ENCODE results near the gene BCL2L13. TPM values are rescaled to one million over a fixed set of nuclear protein-coding genes. Genes with fewer than 3 reads are reported as not detected.
"Not testable (repeated sequence)": the region's sequence is repeated elsewhere in the genome, so short reads cannot be mapped to it uniquely, and the experiment has no call there.

BCL2L13 gene
- total RNA-seq, 4 donors from 2014 or later: 46.0 to 103 (median 72.2) TPM

DNA sequence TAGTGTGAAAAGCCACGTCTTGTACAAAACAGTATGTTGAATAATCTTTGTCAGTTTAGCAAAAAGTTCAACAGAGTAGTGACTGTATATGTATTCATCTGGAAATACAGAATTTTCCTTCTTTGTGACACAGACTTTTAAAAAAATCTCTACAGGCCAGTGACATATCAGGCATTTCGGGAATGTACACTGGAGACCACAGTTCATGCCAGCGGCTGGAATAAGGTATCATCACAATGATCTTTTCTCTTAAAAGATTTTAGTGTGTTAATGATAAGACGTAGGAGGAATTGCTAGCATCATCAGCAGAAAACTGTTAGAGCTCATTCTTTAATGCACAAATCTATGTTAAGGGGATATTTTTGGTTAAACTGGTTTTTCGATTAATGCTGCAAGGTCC, 57.4 kb downstream of the BCL2L13 start:
- H3K27ac ChIP-seq: no peak overlapping the region
- no peaks in the 10 kb centered on the region for H3K27me3 ChIP-seq
- H3K4me3 ChIP-seq (replicated peaks in 1 of 3): no peak overlapping the region
- TF ChIP-seq, protein P1, sequence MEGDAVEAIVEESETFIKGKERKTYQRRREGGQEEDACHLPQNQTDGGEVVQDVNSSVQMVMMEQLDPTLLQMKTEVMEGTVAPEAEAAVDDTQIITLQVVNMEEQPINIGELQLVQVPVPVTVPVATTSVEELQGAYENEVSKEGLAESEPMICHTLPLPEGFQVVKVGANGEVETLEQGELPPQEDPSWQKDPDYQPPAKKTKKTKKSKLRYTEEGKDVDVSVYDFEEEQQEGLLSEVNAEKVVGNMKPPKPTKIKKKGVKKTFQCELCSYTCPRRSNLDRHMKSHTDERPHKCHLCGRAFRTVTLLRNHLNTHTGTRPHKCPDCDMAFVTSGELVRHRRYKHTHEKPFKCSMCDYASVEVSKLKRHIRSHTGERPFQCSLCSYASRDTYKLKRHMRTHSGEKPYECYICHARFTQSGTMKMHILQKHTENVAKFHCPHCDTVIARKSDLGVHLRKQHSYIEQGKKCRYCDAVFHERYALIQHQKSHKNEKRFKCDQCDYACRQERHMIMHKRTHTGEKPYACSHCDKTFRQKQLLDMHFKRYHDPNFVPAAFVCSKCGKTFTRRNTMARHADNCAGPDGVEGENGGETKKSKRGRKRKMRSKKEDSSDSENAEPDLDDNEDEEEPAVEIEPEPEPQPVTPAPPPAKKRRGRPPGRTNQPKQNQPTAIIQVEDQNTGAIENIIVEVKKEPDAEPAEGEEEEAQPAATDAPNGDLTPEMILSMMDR (IDR thresholded peaks at IDR 0.05): no peak
- TF ChIP-seq POLR2A (IDR thresholded peaks at IDR 0.05): no peak
- no peak for DNase-seq
- WGBS, 2 donors: 95 to 97% methylated on average over 5 of the region's 5 CpGs
- no peaks in the 10 kb centered on the region for H3K9me3 ChIP-seq
- no peaks in the 10 kb centered on the region for H3K4me1 ChIP-seq
- intact Hi-C loops (cut with DNase I): no loop called here
- H3K36me3 ChIP-seq: peaks cover 4% of the 10 kb centered on the region in 2 donors

DNA sequence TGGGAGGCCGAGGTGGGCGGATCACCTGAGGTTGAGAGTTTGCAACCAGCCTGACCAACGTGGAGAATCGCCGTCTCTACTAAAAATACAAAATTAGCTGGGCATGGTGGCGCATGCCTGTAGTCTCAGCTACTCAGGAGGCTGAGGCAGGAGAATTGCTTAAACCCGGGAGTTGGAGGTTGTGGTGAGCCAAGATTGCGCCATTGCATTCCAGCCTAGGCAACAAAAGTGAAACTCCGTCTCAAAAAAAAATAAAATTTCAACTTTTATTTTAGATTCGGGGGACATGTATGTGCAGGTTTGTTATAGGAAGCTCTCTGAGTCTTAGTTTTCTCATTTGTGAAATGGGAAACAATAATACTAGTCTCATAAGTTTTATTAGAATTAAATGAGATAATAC, 58.6 kb downstream of the BCL2L13 start:
- 90 to 97% methylated on average over 10 of the region's 10 CpGs for WGBS, 2 donors
- H3K9me3 ChIP-seq; DNase-seq; H3K4me3 ChIP-seq (replicated peaks in 1 of 3); intact Hi-C loops (cut with DNase I); H3K4me1 ChIP-seq; H3K36me3 ChIP-seq; H3K27me3 ChIP-seq; H3K27ac ChIP-seq: not testable (repeated sequence)

DNA sequence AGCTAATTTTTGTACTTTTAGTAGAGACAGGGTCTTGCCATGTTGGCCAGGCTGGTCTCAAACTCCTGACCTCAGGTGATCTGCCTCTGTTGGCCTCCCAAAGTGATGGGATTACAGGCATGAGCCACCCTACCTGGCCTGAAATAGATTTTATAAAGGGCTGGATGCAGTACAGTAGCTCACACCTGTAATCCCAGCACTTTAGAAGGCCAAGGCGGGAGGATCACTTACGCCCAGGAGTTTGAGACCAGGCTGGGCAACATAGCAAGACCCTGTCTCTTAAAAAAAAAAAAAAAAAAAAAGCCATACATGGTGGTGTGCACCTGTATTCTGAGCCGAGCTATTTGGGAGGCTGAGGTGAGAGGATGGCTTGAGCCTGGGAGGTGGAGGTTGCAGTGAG, 59.7 kb downstream of the BCL2L13 start:
- H3K36me3 ChIP-seq; DNase-seq; H3K27ac ChIP-seq; H3K4me3 ChIP-seq (replicated peaks in 1 of 3); H3K4me1 ChIP-seq; H3K27me3 ChIP-seq; intact Hi-C loops (cut with DNase I); H3K9me3 ChIP-seq: not testable (repeated sequence)
- 96 to 98% methylated on average over 3 of the region's 3 CpGs for WGBS, 2 donors

DNA sequence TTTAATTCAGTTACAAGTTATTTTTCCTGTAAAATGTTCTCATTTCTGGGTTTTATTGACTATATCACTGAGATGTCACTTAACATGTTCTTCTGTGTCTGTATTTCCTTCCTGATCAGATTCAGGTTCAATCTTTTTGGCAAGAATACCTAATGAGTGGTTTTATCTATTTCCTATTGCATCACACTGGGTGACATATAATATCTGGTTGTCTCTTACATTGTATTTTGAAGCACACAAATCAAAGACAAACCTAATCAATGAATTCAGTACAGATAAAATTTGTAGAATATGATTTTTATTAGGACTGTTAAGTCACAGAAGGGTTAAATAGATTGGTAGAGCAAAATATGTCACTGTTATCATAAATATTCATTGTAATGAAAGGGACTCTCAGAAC, 60.4 kb downstream of the BCL2L13 start:
- peaks cover 0 to 4% of the 10 kb centered on the region in 2 donors for H3K36me3 ChIP-seq
- intact Hi-C loops (cut with DNase I): no loop called here
- H3K9me3 ChIP-seq: no peaks in the 10 kb centered on the region
- no peak overlapping the region for H3K27ac ChIP-seq
- H3K4me3 ChIP-seq (replicated peaks in 1 of 3): no peak overlapping the region
- TF ChIP-seq, protein P1 (IDR thresholded peaks at IDR 0.05): no peak
- no peak for TF ChIP-seq POLR2A (IDR thresholded peaks at IDR 0.05)
- H3K4me1 ChIP-seq: no peaks in the 10 kb centered on the region
- DNase-seq: no peak
- no peaks in the 10 kb centered on the region for H3K27me3 ChIP-seq

DNA sequence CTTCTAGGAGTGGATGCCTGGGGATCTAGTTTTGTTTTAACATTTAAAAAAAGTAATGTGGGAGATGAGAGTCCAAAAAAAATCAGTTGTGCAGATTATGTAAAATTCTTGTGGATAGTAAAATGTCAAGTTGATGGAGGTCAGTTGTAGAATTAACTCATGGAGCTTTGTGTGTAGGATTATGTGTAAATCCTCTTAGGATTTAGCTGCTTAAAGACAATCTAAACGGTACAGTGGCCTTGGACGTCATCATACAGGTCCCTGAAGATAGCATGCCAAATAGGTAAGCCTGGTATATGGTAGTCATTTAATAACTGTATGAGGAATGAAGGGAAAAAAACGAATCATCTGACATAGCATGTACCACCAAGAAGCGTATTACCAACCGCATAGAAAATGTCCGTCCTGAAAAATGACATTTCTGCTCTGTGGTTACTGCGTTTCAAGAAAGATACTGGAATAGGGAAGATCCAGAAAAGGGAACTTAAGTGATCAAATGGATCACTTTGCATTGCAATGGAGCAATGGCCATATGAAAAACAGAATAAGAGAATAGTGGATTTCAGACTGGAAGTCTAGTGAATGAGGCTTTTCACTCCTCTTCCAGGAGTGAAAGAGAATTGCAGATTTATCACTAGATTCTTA, 61.3 kb downstream of the BCL2L13 start:
- DNase-seq: no peak
- Histone ChIP-seq H3K9me3 (no peaks in the 10 kb centered on the region), H3K4me3 (replicated peaks in 1 of 3) (no peak overlapping the region), H3K4me1 (no peaks in the 10 kb centered on the region), H3K36me3 (peaks cover 0 to 3% of the 10 kb centered on the region in 2 donors), H3K27ac (no peak overlapping the region), H3K27me3 (no peaks in the 10 kb centered on the region)
- intact Hi-C loops (cut with DNase I): no loop called here
- TF ChIP-seq POLR2A (IDR thresholded peaks at IDR 0.05): no peak
- TF ChIP-seq, protein P1 (IDR thresholded peaks at IDR 0.05): no peak
- WGBS, 2 donors: 88 to 91% methylated on average over 7 of the region's 7 CpGs

DNA sequence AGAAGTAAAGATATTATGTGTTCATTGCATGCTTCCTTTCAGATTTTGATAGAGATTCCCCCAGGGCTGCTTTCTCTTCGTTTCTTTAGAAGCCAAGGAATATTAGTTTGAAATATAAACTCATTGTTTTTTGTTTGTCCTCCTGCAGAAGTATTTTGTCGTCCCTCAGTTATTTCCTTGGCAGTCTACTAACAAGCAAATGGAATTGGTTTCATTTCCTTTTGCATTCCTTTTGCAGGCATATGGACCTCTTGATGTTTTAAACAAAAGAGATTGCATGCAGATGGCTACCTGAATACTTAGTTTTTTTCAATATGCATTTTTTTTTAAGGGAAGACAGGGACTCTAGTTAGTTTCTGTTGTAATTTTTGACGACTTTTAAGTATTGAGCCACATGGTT, 62.2 kb downstream of the BCL2L13 start:
- Histone ChIP-seq H3K27ac (no peak overlapping the region), H3K4me3 (replicated peaks in 1 of 3) (no peak overlapping the region), H3K27me3 (no peaks in the 10 kb centered on the region), H3K4me1 (no peaks in the 10 kb centered on the region), H3K36me3 (no peaks in the 10 kb centered on the region), H3K9me3 (no peaks in the 10 kb centered on the region)
- no peak for DNase-seq
- TF ChIP-seq POLR2A (IDR thresholded peaks at IDR 0.05): no peak
- TF ChIP-seq, protein P1 (IDR thresholded peaks at IDR 0.05): no peak
- intact Hi-C loops (cut with DNase I): no loop called here
- 39 to 42% methylated on average over 3 of the region's 3 CpGs for WGBS, 2 donors

All from thyroid gland (tissue), 4 donors.